GM23248 (cell line): ENCODE data around the gene HOXB5. TPM values are rescaled to one million over a fixed set of nuclear protein-coding genes. Genes with fewer than 3 reads are reported as not detected.
A peak's percentile ranks its signal among the peaks of the same experiment; 100 is the strongest.

Experiments
- DNase-seq: peaks from one replicate; pipeline ENCODE4 v3.0.0-alpha.2; 2015
- H2AFZ ChIP-seq: fragments of 200-600 bp; sonication (generic); 2 replicates; pipeline ENCODE4 v1.6.1; 2016; ENCODE audit warnings: antibody characterized with exemption
- H3F3A ChIP-seq: fragments of 200-600 bp; sonication (generic); 2 replicates; pipeline ENCODE4 v1.6.1; 2016; ENCODE audit warnings: mild to moderate bottlenecking, antibody characterized with exemption, mixed run types; ENCODE audit not compliant: insufficient read depth
- H3K27ac ChIP-seq: fragments of 200-600 bp; sonication (generic); 2 replicates; pipeline ENCODE4 v1.5.1; 2016; ENCODE audit warnings: mild to moderate bottlenecking
- H3K27me3 ChIP-seq: fragments of 200-600 bp; sonication (generic); replicated peaks from 2 replicates; pipeline ENCODE4 v1.6.1; 2016; ENCODE audit warnings: mild to moderate bottlenecking; ENCODE audit not compliant: insufficient read depth
- H3K36me3 ChIP-seq: fragments of 200-600 bp; sonication (generic); 2 replicates; pipeline ENCODE4 v1.6.1; 2016; ENCODE audit warnings: low read depth, mild to moderate bottlenecking
- H3K4me1 ChIP-seq: fragments of 200-600 bp; sonication (generic); 2 replicates; pipeline ENCODE4 v1.6.1; 2016; ENCODE audit warnings: mild to moderate bottlenecking; ENCODE audit not compliant: insufficient read depth
- H3K4me2 ChIP-seq: fragments of 200-600 bp; sonication (generic); one replicate; pipeline ENCODE4 v1.6.1; 2016; ENCODE audit warnings: mild to moderate bottlenecking; ENCODE audit not compliant: unreplicated experiment
- H3K4me3 ChIP-seq: fragments of 200-600 bp; sonication (generic); 2 replicates; pipeline ENCODE4 v1.5.1; 2016; ENCODE audit warnings: mild to moderate bottlenecking
- H3K79me2 ChIP-seq: fragments of 200-600 bp; sonication (generic); 2 replicates; pipeline ENCODE4 v1.6.1; 2016; ENCODE audit warnings: mild to moderate bottlenecking; ENCODE audit not compliant: insufficient read depth
- H3K9ac ChIP-seq: fragments of 200-600 bp; sonication (generic); 2 replicates; pipeline ENCODE4 v1.6.1; 2016; ENCODE audit warnings: mild to moderate bottlenecking
- H3K9me2 ChIP-seq: fragments of 200-600 bp; sonication (generic); 2 replicates; pipeline ENCODE4 v1.6.1; 2016; ENCODE audit warnings: mixed run types, mild to moderate bottlenecking, moderate library complexity; ENCODE audit not compliant: insufficient read depth
- H3K9me3 ChIP-seq: fragments of 200-600 bp; sonication (generic); one replicate; pipeline ENCODE4 v1.6.1; 2017; ENCODE audit warnings: low read depth
- H4K20me1 ChIP-seq: fragments of 200-600 bp; sonication (generic); 2 replicates; pipeline ENCODE4 v1.6.0; 2016; ENCODE audit not compliant: insufficient read depth
- EZH2 ChIP-seq: fragments of 200-600 bp; sonication (generic); IDR thresholded peaks from 2 replicates; pipeline ENCODE4 v1.6.1; 2018; ENCODE audit warnings: antibody characterized with exemption, mild to moderate bottlenecking; ENCODE audit not compliant: insufficient read depth, poor library complexity, severe bottlenecking
- EZH2phosphoT487 ChIP-seq: fragments of 200-600 bp; sonication (generic); IDR thresholded peaks from 2 replicates; pipeline ENCODE4 v1.6.1; 2018; ENCODE audit warnings: antibody characterized with exemption, moderate library complexity, mild to moderate bottlenecking, low read depth; ENCODE audit not compliant: insufficient read depth
- WGBS, 2 experiments: methylation state at CpG; one replicate each; pipeline ENCODE4 v1.1.6; 2015 to 2017; ENCODE audit warnings: low lambda C conversion rate in 2 of 2, low coverage in 1 of 2; ENCODE audit errors: missing lambda C conversion rate in 2 of 2; 5-methylcytosine and 5-hydroxymethylcytosine counted together
- in situ Hi-C: fragments of 300-500 bp; cut with MboI; formaldehyde crosslinking; loops from 2 replicates; pipeline ENCODE4 v1.15.0; 2020
- polyA plus RNA-seq: library from polyadenylated mRNA; unstranded; fragments of >200 nt; fragmentation: Nextera tagmentation; extraction: Ambion mirVana; gene quantifications from 2 replicates; pipeline ENCODE4 v1.2.1, GENCODE V29; 2016
- total RNA-seq: library from RNA; depleted of rRNA; stranded (reverse); fragments of >200 nt; shearing (Covaris generic); gene quantifications from 2 replicates; pipeline ENCODE4 v1.2.3, GENCODE V29; 2014

The HOXB5 gene
- total and polyA plus RNA-seq, 2 experiments from 2014 or later, result 0.22 to 2.0 TPM

GRCh38 chr17:48545022-48545375 is 48.6 kb downstream of the HOXB5 start, which contains the start of gene HOXB2:
TSS of gene HOXB2 (minus strand) at chr17:48545109. CDS start at chr17:48544911, 198 bp downstream.
- H4K20me1 ChIP-seq, result no peaks in the 10 kb centered on the region
- peaks cover 50% of the 10 kb centered on the region for H3K4me1 ChIP-seq
- no peaks in the 10 kb centered on the region for H3K27me3 ChIP-seq
- peak within 1 kb of the TSS; percentile 96 for H3K27ac ChIP-seq
- H3K4me2 ChIP-seq, result peak within 1 kb of the TSS; percentile 93
- no peaks in the 10 kb centered on the region; the same call in 1 of the 2 replicates for H3K36me3 ChIP-seq
- no peaks in the 10 kb centered on the region for H3K9me2 ChIP-seq
- TF ChIP-seq EZH2 (no peak), EZH2phosphoT487 (no peak)
- WGBS, 2 experiments, result 20 to 32% methylated on average over 11 to 12 of the region's 12 CpGs
- H3K9me3 ChIP-seq, result no peaks in the 10 kb centered on the region
- peaks cover 68% of the 10 kb centered on the region for H3K79me2 ChIP-seq
- H3F3A ChIP-seq, result peaks cover 54% of the 10 kb centered on the region
- peak within 1 kb of the TSS; percentile 99 for H3K9ac ChIP-seq
- H3K4me3 ChIP-seq, result peak within 1 kb of the TSS; percentile 95
- H2AFZ ChIP-seq, result peak within 1 kb of the TSS; percentile 64
- DNase-seq, result peak; percentile 82
- in situ Hi-C loops, result no loop called here

GRCh38 chr17:48544349-48545021 is 49.1 kb downstream of the HOXB5 start:
- no peaks in the 10 kb centered on the region for H3K27me3 ChIP-seq
- H3K27ac ChIP-seq, result peak overlapping the region; percentile 96
- WGBS, 2 experiments, result 1% methylated on average over 22 to 38 of the region's 38 CpGs
- H2AFZ ChIP-seq, result peak overlapping the region; percentile 64
- H4K20me1 ChIP-seq, result no peaks in the 10 kb centered on the region
- H3K9me3 ChIP-seq, result no peaks in the 10 kb centered on the region
- H3F3A ChIP-seq, result peaks cover 59% of the 10 kb centered on the region
- H3K36me3 ChIP-seq, result no peaks in the 10 kb centered on the region
- H3K4me1 ChIP-seq, result peaks cover 50% of the 10 kb centered on the region
- H3K4me2 ChIP-seq, result peak overlapping the region; percentile 93
- TF ChIP-seq EZH2phosphoT487, result no peak
- no peak for TF ChIP-seq EZH2
- no peaks in the 10 kb centered on the region for H3K9me2 ChIP-seq
- peak overlapping the region; percentile 99 for H3K9ac ChIP-seq
- in situ Hi-C loops, result no loop called here
- H3K4me3 ChIP-seq, result peak overlapping the region; percentile 95
- DNase-seq, result peak; percentile 89
- peaks cover 74% of the 10 kb centered on the region for H3K79me2 ChIP-seq

GRCh38 chr17:48543854-48544348 is 49.7 kb downstream of the HOXB5 start:
- Histone ChIP-seq H3K36me3 (no peaks in the 10 kb centered on the region), H3K4me2 (peak overlapping the region; percentile 93), H3K9ac (peak overlapping the region; percentile 99), H4K20me1 (no peaks in the 10 kb centered on the region), H3K79me2 (peaks cover 74% of the 10 kb centered on the region), H3K4me3 (peak overlapping the region; percentile 95), H3F3A (peaks cover 58% of the 10 kb centered on the region), H3K9me2 (no peaks in the 10 kb centered on the region), H3K4me1 (peaks cover 53% of the 10 kb centered on the region), H3K27me3 (no peaks in the 10 kb centered on the region), H3K9me3 (no peaks in the 10 kb centered on the region), H3K27ac (peak overlapping the region; percentile 96), H2AFZ (peak overlapping the region; percentile 64)
- no peak for DNase-seq
- TF ChIP-seq EZH2phosphoT487, result no peak
- no peak for TF ChIP-seq EZH2
- in situ Hi-C loops, result no loop called here
- 0 to 1% methylated on average over 15 to 20 of the region's 20 CpGs for WGBS, 2 experiments

- TF ChIP-seq EZH2phosphoT487, result no peak
- TF ChIP-seq EZH2, result no peak
- peaks cover 57% of the 10 kb centered on the region for H3F3A ChIP-seq
- peak overlapping the region; percentile 99 for H3K9ac ChIP-seq
- H4K20me1 ChIP-seq, result no peaks in the 10 kb centered on the region
- no peaks in the 10 kb centered on the region for H3K9me3 ChIP-seq
- peak overlapping the region; percentile 95 for H3K4me3 ChIP-seq
- H3K27ac ChIP-seq, result peak overlapping the region; percentile 96
- 1 to 2% methylated on average over 50 to 68 of the region's 72 CpGs for WGBS, 2 experiments
- H3K36me3 ChIP-seq, result no peaks in the 10 kb centered on the region
- H3K79me2 ChIP-seq, result peaks cover 69% of the 10 kb centered on the region
- H3K9me2 ChIP-seq, result no peaks in the 10 kb centered on the region
- peaks cover 53% of the 10 kb centered on the region for H3K4me1 ChIP-seq
- 0 out of 2 replicates have a peak overlapping the region, but pooled peaks have one; percentile 64 for H2AFZ ChIP-seq
- in situ Hi-C loops, result no loop called here
- peak overlapping the region; percentile 93 for H3K4me2 ChIP-seq
- no peaks in the 10 kb centered on the region for H3K27me3 ChIP-seq
- peak; percentile 75 for DNase-seq
These were observed 50.3 kb downstream of the HOXB5 start for GRCh38 chr17:48543107-48543853.
